ENCODE results near the gene RYR3.

The RYR3 gene

DNA sequence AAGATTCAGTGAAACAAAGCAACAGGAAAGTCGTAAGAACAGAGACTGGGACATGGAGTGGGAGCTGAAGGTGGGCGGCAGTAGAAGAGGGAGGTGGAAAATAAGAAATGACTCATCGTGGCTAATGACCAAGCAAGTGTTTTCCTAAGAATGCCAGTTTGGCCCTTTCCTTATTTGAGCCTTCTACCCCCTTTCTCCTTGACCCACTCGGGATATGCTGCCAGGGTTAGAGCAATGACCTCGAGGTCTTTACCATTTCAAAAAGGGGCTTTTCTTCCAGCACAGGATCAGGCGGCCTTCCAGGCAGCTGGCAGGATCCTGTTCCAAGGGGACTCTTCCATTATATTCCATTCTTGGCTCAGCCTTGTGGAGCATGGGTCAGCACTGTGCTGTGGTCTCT, 241.1 kb downstream of the RYR3 start (continued):
- no peak for TF ChIP-seq ZNF549 (tag by site-specific recombination; IDR thresholded peaks at IDR 0.05)

DNA sequence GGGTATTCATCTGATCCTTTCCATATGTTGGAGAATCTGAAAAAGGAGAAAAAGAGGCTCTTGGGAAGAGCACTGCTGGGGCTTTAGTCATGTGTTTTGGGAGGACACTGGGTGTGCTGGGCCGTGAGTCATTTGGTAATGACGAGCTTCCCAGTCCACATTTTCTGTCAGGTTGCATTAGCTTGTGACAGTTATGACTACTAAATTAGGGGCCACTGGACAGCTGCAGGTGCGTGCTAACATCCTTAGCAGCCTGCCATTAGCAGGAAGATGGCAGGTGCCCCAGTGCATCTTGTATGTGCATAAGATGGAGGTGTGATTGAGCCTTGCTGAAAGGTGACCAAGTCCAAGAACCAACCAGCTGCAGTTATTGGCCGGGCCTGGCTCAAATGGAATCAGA, 242.4 kb downstream of the RYR3 start:
- TF ChIP-seq KLF7 (tag by site-specific recombination; IDR thresholded peaks at IDR 0.05; ENCODE audit: borderline replicate concordance) = no peak
- no peak for TF ChIP-seq ZFP37 (tag by site-specific recombination; IDR thresholded peaks at IDR 0.05)
- no peak for TF ChIP-seq ZNF521 (tag by site-specific recombination; IDR thresholded peaks at IDR 0.05)
- TF ChIP-seq ZNF654 (tag by site-specific recombination; IDR thresholded peaks at IDR 0.05; ENCODE audit: low read depth) = no peak
- no peak for TF ChIP-seq PBX3 (CRISPR knock-in tag; IDR thresholded peaks at IDR 0.05)
- TF ChIP-seq BCL11A (tag by site-specific recombination; IDR thresholded peaks at IDR 0.05; ENCODE audit: low read depth) = no peak
- no peak for TF ChIP-seq ZNF211 (tag by site-specific recombination; IDR thresholded peaks at IDR 0.05; ENCODE audit: low read depth)
- TF ChIP-seq ZNF354C (tag by site-specific recombination; IDR thresholded peaks at IDR 0.05; ENCODE audit: borderline replicate concordance, low read depth) = no peak
- no peak for TF ChIP-seq ZNF548 (tag by site-specific recombination; IDR thresholded peaks at IDR 0.05)
- no peak for TF ChIP-seq ZNF704 (tag by site-specific recombination; IDR thresholded peaks at IDR 0.05)
- Histone ChIP-seq H3K9me3 (ENCODE audit: control insufficient read depth, insufficient read depth, low read depth, low read length) (no peaks in the 10 kb centered on the region), H3K27ac (ENCODE audit: extremely low read depth, low read depth, low read length) (no peak overlapping the region)

DNA sequence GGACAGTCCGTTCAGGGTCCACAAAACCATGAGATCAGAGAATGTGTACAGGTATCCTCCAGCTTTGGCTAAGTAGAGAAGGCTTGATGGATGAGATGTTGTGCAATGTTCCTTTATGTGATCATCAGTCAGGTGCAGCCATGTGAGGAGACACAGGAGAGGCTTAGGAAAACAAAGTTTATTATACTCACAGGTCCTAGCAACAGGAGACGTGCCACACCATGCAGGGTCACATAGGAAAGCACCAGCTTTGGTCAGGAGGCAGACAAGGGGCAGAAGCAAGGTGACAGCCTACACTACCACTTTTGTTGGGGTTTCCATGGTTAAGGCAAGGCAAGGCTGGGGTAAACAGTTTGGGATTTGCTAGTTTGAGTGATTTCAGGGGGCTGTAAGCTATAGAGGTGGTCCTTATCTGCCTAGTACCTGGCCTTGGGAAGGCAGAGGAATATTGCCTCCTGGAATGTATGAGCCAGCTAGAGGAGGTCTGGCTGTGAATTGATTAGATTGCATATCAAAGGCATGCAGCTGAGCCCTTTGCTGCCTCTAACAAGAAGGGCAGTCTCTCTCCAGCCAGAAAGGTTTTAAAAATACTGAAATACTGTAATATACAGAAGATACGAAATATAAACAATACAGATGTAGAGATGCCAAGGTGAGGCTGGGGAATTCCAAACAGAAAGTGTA, 248.6 kb downstream of the RYR3 start:
- Histone ChIP-seq H3K27ac (ENCODE audit: extremely low read depth, low read depth, low read length) (no peak overlapping the region), H3K4me1 (ENCODE audit: control insufficient read depth, insufficient read depth, low read length) (no peaks in the 10 kb centered on the region), H3K36me3 (ENCODE audit: control insufficient read depth in 2 of 2, insufficient read depth in 1 of 2, low read length in 2 of 2) (no peaks in the 10 kb centered on the region), H3K4me3 (ENCODE audit: low read depth, low read length) (no peak overlapping the region), H3K9me3 (ENCODE audit: control insufficient read depth, insufficient read depth, low read depth, low read length) (no peaks in the 10 kb centered on the region)
- CTCF ChIA-PET = no interaction called here
- TF ChIP-seq ZNF660 (tag by site-specific recombination; IDR thresholded peaks at IDR 0.05) = no peak
- no peak for TF ChIP-seq ZNF501 (tag by site-specific recombination; IDR thresholded peaks at IDR 0.05)
- TF ChIP-seq ZNF18 (tag by site-specific recombination; IDR thresholded peaks at IDR 0.05) = no peak
- no peak for TF ChIP-seq ZFP3 (tag by site-specific recombination; IDR thresholded peaks at IDR 0.05; ENCODE audit: low read depth)
- no peak for TF ChIP-seq ZBTB1 (tag by site-specific recombination; IDR thresholded peaks at IDR 0.05)
- no peak for TF ChIP-seq ZBTB11 (tag by site-specific recombination; conservative IDR thresholded peaks at IDR 0.05; ENCODE audit: low read depth)
- TF ChIP-seq, protein P1, sequence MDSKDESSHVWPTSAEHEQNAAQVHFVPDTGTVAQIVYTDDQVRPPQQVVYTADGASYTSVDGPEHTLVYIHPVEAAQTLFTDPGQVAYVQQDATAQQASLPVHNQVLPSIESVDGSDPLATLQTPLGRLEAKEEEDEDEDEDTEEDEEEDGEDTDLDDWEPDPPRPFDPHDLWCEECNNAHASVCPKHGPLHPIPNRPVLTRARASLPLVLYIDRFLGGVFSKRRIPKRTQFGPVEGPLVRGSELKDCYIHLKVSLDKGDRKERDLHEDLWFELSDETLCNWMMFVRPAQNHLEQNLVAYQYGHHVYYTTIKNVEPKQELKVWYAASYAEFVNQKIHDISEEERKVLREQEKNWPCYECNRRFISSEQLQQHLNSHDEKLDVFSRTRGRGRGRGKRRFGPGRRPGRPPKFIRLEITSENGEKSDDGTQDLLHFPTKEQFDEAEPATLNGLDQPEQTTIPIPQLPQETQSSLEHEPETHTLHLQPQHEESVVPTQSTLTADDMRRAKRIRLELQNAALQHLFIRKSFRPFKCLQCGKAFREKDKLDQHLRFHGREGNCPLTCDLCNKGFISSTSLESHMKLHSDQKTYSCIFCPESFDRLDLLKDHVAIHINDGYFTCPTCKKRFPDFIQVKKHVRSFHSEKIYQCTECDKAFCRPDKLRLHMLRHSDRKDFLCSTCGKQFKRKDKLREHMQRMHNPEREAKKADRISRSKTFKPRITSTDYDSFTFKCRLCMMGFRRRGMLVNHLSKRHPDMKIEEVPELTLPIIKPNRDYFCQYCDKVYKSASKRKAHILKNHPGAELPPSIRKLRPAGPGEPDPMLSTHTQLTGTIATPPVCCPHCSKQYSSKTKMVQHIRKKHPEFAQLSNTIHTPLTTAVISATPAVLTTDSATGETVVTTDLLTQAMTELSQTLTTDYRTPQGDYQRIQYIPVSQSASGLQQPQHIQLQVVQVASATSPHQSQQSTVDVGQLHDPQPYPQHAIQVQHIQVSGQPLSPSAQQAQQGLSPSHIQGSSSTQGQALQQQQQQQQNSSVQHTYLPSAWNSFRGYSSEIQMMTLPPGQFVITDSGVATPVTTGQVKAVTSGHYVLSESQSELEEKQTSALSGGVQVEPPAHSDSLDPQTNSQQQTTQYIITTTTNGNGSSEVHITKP (tag by site-specific recombination; IDR thresholded peaks at IDR 0.05) = no peak
- no peak for TF ChIP-seq ZNF521 (tag by site-specific recombination; IDR thresholded peaks at IDR 0.05)
- no peak for TF ChIP-seq ZNF624 (tag by site-specific recombination; IDR thresholded peaks at IDR 0.05)
- TF ChIP-seq ZNF112 (tag by site-specific recombination; IDR thresholded peaks at IDR 0.05) = no peak
- no peak for TF ChIP-seq IKZF3 (tag by site-specific recombination; IDR thresholded peaks at IDR 0.05)
- POLR2A ChIA-PET = no interaction called here

More for the DNA sequence above, 242.4 kb downstream of the RYR3 start:
- ChIA-PET CTCF (no interaction called here), POLR2A (no interaction called here)
- H3K4me1 ChIP-seq (ENCODE audit: control insufficient read depth, insufficient read depth, low read length) = no peaks in the 10 kb centered on the region
- no peaks in the 10 kb centered on the region for H3K36me3 ChIP-seq (ENCODE audit: control insufficient read depth in 2 of 2, insufficient read depth in 1 of 2, low read length in 2 of 2)
- H3K4me3 ChIP-seq (ENCODE audit: low read depth, low read length) = no peak overlapping the region

Measured in HEK293 (cell line).